GM10248 (cell line): Measurements from ENCODE around the gene LYL1.

Experiments
- CTCF ChIA-PET: fragments of 300-600 bp; sonication (Branson Sonifier 250); formaldehyde crosslinking; extraction: SDS; loops from one replicate; lab custom pipeline; 2021; ENCODE audit warnings: antibody characterized with exemption; lab: Yijun Ruan, JAX
- POLR2A ChIA-PET: fragments of 350-650 bp; sonication (Branson Sonifier 250); formaldehyde crosslinking; extraction: SDS; loops from one replicate; lab custom pipeline; 2020; ENCODE audit warnings: antibody characterized with exemption; lab: Yijun Ruan, JAX
- DNase-seq: peaks from one replicate; pipeline ENCODE4 v3.0.0; 2012; ENCODE audit errors: extremely low spot score
- CTCF ChIP-seq: IDR thresholded peaks from 2 replicates; pipeline ENCODE4 v1.5.1; 2012; ENCODE audit warnings: mild to moderate bottlenecking, low read depth; ENCODE audit errors: extremely low read depth, missing control alignments, control extremely low read depth

Gene LYL1

GRCh38 chr19:13117772-13118423, 15.2 kb upstream of the LYL1 start, which contains the start of gene NACC1:
TSS of gene NACC1 (plus strand) at chr19:13118264. CDS start at chr19:13135208, 16,944 bp downstream.
- DNase-seq: peak; percentile 98
- TF ChIP-seq CTCF: no peak
- CTCF ChIA-PET: interaction anchor here (0.7 to 1.9 kb wide), 6 partner anchors 9 to 153 kb away, joined by 3 to 13 read pairs (median 4); no protein-coding TSS in a partner anchor
- POLR2A ChIA-PET: interaction anchor here (0.5 to 1.6 kb wide), 5 partner anchors 13 to 175 kb away, joined by 3 to 10 read pairs (median 4); no protein-coding TSS in a partner anchor

- no peak for TF ChIP-seq CTCF
- no peak for DNase-seq
- CTCF ChIA-PET: interaction anchor here (0.7 to 1.9 kb wide), 5 partner anchors 13 to 152 kb away, joined by 3 to 13 read pairs (median 4); no protein-coding TSS in a partner anchor
- POLR2A ChIA-PET: interaction anchor here (0.5 to 1.6 kb wide), 3 partner anchors 13 to 175 kb away, joined by 4 to 10 read pairs (median 9); no protein-coding TSS in a partner anchor
Measured at GRCh38 chr19:13117176-13117771, 14.6 kb upstream of the LYL1 start.

GRCh38 chr19:13116282-13117175, 13.9 kb upstream of the LYL1 start, which contains the start of gene TRMT1:
TSS of gene TRMT1 (minus strand) at chr19:13116740. CDS start at chr19:13116399, 341 bp downstream.
- ChIA-PET POLR2A (interaction anchor here (0.5 to 1.6 kb wide), 2 partner anchors 36 to 139 kb away, joined by 3 to 10 read pairs; no protein-coding TSS in a partner anchor), CTCF (interaction anchor here (0.7 to 4.8 kb wide), 3 partner anchors 12 to 139 kb away, joined by 3 to 25 read pairs (median 5); no protein-coding TSS in a partner anchor)
- peak; percentile 93 for DNase-seq
- TF ChIP-seq CTCF: no peak

- no peak for TF ChIP-seq CTCF
- no peak for DNase-seq
- CTCF ChIA-PET: interaction anchor here (1.1 to 4.8 kb wide), 3 partner anchors 11 to 138 kb away, joined by 3 to 25 read pairs (median 5); partner anchors contain the start of genes IER2 and STX10
- POLR2A ChIA-PET: interaction anchor here (0.5 kb wide), 1 partner anchor 139 kb away, joined by 3 read pairs; no protein-coding TSS in a partner anchor
Measured at GRCh38 chr19:13115936-13116281, 13.3 kb upstream of the LYL1 start.

- DNase-seq: no peak
- POLR2A ChIA-PET: no interaction called here
- CTCF ChIA-PET: interaction anchor here (4.8 kb wide), 1 partner anchor 8 kb away, joined by 25 read pairs; no protein-coding TSS in a partner anchor
- no peak for TF ChIP-seq CTCF
Measured at GRCh38 chr19:13112555-13112954, 9.9 kb upstream of the LYL1 start.

- no peak for TF ChIP-seq CTCF
- DNase-seq: no peak
- ChIA-PET CTCF (interaction anchor here (1.4 kb wide), 1 partner anchor 17 kb away, joined by 3 read pairs; no protein-coding TSS in a partner anchor), POLR2A (no interaction called here)
Measured at GRCh38 chr19:13110099-13110610, 7.5 kb upstream of the LYL1 start.
